Measurements from ENCODE around the gene FPGT. TPM values are rescaled to one million over a fixed set of nuclear protein-coding genes. Genes with fewer than 3 reads are reported as not detected.

The FPGT gene
- 7.0 and 7.2 TPM in 2 replicates for total RNA-seq (2014; rRNA removed; shearing (Covaris generic))

GRCh38 chr1:74197657-74198552 is at the start of gene FPGT, which contains the start of gene LRRIQ3:
Gene FPGT, plus strand, starts transcription at chr1:74198242. Its CDS starts 37 bp downstream, at chr1:74198279.
Gene LRRIQ3, minus strand, starts transcription at chr1:74198176. Its CDS starts 14,492 bp downstream, at chr1:74183684.

GRCh38 chr1:74235153-74235552 is 37.1 kb downstream of the FPGT start, which contains the start of gene TNNI3K:
Gene TNNI3K, plus strand, starts transcription at chr1:74235387. Its CDS starts 65 bp downstream, at chr1:74235452.

Other genes starting within 250 kb of the FPGT start
- gene LRRIQ3, start 66 bp upstream of the FPGT start, total RNA-seq (2014; rRNA removed; shearing (Covaris generic)), result 0.57 and 1.7 TPM in 2 replicates
- 0.23 TPM in 1 of 2 replicates, not detected in the other for gene TNNI3K, start 37.1 kb downstream of the FPGT start, total RNA-seq (2014; rRNA removed; shearing (Covaris generic))